WTC11 (cell line): ENCODE results near the gene MRPL47.
A peak's percentile ranks its signal among the peaks of the same experiment; 100 is the strongest.

Experiments used
- FOXJ3 ChIP-seq: sonication (generic); formaldehyde crosslinking; IDR thresholded peaks from 2 replicates; pipeline ENCODE4 v1.9.0; 2021; ENCODE audit warnings: missing genetic modification reagents, mild to moderate bottlenecking, borderline replicate concordance
- FOXK1 ChIP-seq: sonication (generic); formaldehyde crosslinking; IDR thresholded peaks from 2 replicates; pipeline ENCODE4 v1.8.0; 2022; ENCODE audit warnings: mild to moderate bottlenecking, moderate library complexity, missing genetic modification reagents
- JUN ChIP-seq: sonication (generic); formaldehyde crosslinking; IDR thresholded peaks from 2 replicates; pipeline ENCODE4 v1.8.0; 2023; ENCODE audit warnings: mild to moderate bottlenecking, missing genetic modification reagents
- NR3C1 ChIP-seq: sonication (generic); formaldehyde crosslinking; conservative IDR thresholded peaks from 2 replicates; pipeline ENCODE4 v1.8.1; 2023; ENCODE audit warnings: low read depth, mild to moderate bottlenecking, missing genetic modification reagents
- RORB ChIP-seq: fragments of 250-450 bp; sonication (Bioruptor Pico); IDR thresholded peaks from 2 replicates; pipeline ENCODE4 v1.9.0; 2021; ENCODE audit warnings: mild to moderate bottlenecking
- TCF7 ChIP-seq: sonication (generic); formaldehyde crosslinking; IDR thresholded peaks from 2 replicates; pipeline ENCODE4 v1.8.0; 2022; ENCODE audit warnings: mild to moderate bottlenecking, low read depth, missing genetic modification reagents, moderate library complexity
- ZNF121 ChIP-seq: sonication (generic); formaldehyde crosslinking; IDR thresholded peaks from 2 replicates; pipeline ENCODE4 v1.8.0; 2023; ENCODE audit warnings: missing genetic modification reagents
- TF ChIP-seq, protein P1 (sequence below): sonication (generic); formaldehyde crosslinking; IDR thresholded peaks from 2 replicates; pipeline ENCODE4 v1.8.0; 2022; ENCODE audit warnings: mild to moderate bottlenecking, missing genetic modification reagents
- TF ChIP-seq, protein P2 (sequence below): sonication (generic); formaldehyde crosslinking; IDR thresholded peaks from 2 replicates; pipeline ENCODE4 v1.8.1; 2023; ENCODE audit warnings: mild to moderate bottlenecking, missing genetic modification reagents, moderate library complexity
- TF ChIP-seq, protein P3 (sequence below): sonication (generic); formaldehyde crosslinking; conservative IDR thresholded peaks from 2 replicates; pipeline ENCODE4 v1.8.1; 2022; ENCODE audit warnings: mild to moderate bottlenecking, missing genetic modification reagents
- TF ChIP-seq, protein P4 (sequence below): fragments of 200-600 bp; IDR thresholded peaks from 2 replicates; pipeline ENCODE4 v1.8.0; 2022; ENCODE audit warnings: antibody characterized with exemption
- TF ChIP-seq, protein P5 (sequence below): sonication (generic); formaldehyde crosslinking; IDR thresholded peaks from 2 replicates; pipeline ENCODE4 v1.8.0; 2022; ENCODE audit warnings: mild to moderate bottlenecking, missing genetic modification reagents

DNA sequence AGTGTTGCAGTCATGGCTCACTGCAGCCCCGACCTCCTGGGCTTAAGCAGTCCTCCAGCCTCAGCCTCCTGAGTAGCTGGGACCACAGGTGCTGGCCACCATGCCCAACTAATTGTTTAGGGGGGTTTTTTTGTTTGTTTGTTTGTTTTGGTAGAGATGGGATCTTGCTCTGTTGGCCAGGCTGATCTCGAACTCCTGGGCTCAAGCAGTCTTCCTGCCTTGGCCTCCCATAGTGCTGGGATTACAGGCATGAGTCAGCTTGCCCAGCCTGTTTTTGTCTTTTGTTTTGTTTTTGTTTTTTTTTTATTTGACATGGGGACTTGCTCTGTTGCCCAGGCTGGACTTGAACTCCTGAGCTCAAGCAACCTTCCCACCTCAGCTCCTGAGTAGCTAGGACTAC lies 17.6 kb upstream of the MRPL47 start:
- TF ChIP-seq, protein P1, sequence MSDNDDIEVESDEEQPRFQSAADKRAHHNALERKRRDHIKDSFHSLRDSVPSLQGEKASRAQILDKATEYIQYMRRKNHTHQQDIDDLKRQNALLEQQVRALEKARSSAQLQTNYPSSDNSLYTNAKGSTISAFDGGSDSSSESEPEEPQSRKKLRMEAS (CRISPR knock-in tag) = no peak
- TF ChIP-seq FOXK1 = no peak
- no peak for TF ChIP-seq TCF7 (CRISPR knock-in tag)
- TF ChIP-seq, protein P2, sequence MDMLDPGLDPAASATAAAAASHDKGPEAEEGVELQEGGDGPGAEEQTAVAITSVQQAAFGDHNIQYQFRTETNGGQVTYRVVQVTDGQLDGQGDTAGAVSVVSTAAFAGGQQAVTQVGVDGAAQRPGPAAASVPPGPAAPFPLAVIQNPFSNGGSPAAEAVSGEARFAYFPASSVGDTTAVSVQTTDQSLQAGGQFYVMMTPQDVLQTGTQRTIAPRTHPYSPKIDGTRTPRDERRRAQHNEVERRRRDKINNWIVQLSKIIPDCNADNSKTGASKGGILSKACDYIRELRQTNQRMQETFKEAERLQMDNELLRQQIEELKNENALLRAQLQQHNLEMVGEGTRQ (CRISPR knock-in tag) = no peak
- TF ChIP-seq, protein P3, sequence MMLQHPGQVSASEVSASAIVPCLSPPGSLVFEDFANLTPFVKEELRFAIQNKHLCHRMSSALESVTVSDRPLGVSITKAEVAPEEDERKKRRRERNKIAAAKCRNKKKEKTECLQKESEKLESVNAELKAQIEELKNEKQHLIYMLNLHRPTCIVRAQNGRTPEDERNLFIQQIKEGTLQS (CRISPR knock-in tag) = no peak
- TF ChIP-seq, protein P4, sequence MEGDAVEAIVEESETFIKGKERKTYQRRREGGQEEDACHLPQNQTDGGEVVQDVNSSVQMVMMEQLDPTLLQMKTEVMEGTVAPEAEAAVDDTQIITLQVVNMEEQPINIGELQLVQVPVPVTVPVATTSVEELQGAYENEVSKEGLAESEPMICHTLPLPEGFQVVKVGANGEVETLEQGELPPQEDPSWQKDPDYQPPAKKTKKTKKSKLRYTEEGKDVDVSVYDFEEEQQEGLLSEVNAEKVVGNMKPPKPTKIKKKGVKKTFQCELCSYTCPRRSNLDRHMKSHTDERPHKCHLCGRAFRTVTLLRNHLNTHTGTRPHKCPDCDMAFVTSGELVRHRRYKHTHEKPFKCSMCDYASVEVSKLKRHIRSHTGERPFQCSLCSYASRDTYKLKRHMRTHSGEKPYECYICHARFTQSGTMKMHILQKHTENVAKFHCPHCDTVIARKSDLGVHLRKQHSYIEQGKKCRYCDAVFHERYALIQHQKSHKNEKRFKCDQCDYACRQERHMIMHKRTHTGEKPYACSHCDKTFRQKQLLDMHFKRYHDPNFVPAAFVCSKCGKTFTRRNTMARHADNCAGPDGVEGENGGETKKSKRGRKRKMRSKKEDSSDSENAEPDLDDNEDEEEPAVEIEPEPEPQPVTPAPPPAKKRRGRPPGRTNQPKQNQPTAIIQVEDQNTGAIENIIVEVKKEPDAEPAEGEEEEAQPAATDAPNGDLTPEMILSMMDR = no peak
- TF ChIP-seq JUN (CRISPR knock-in tag) = no peak
- no peak for TF ChIP-seq FOXJ3 (CRISPR knock-in tag)
- TF ChIP-seq, protein P5, sequence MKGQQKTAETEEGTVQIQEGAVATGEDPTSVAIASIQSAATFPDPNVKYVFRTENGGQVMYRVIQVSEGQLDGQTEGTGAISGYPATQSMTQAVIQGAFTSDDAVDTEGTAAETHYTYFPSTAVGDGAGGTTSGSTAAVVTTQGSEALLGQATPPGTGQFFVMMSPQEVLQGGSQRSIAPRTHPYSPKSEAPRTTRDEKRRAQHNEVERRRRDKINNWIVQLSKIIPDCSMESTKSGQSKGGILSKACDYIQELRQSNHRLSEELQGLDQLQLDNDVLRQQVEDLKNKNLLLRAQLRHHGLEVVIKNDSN (CRISPR knock-in tag) = no peak
- no peak for TF ChIP-seq NR3C1
- TF ChIP-seq RORB = no peak
- peak; percentile 69; the same call in 1 of the 2 replicates for TF ChIP-seq ZNF121
